Measurements from ENCODE around the gene CCDC191.

Gene CCDC191

GRCh38 chr3:114005481-114005880, 50.8 kb downstream of the CCDC191 start:
- Histone ChIP-seq H3F3A (ENCODE audit: insufficient read depth, low read length) (0 out of 2 replicates have a peak, but pooled peaks cover 5% of the 10 kb centered on the region), H3K9me2 (ENCODE audit: low read depth, low read length) (no peaks in the 10 kb centered on the region), H3K79me2 (ENCODE audit: insufficient read depth, low read length) (no peaks in the 10 kb centered on the region), H3K27ac (ENCODE audit: low read depth, low read length, poor library complexity, severe bottlenecking) (peak overlapping the region; percentile 96), H3K36me3 (ENCODE audit: insufficient read depth, low read length) (no peaks in the 10 kb centered on the region), H3K4me1 (ENCODE audit: insufficient read depth, low read length, severe bottlenecking) (peaks cover 66% of the 10 kb centered on the region), H3K9me3 (ENCODE audit: low read length) (no peaks in the 10 kb centered on the region), H2AFZ (ENCODE audit: low read length) (no peak overlapping the region), H3K9ac (ENCODE audit: low read length) (peak overlapping the region; percentile 46; the same call in 1 of the 2 replicates), H3K27me3 (ENCODE audit: insufficient read depth, low read length) (no peaks in the 10 kb centered on the region), H4K20me1 (ENCODE audit: insufficient read depth, low read length) (no peaks in the 10 kb centered on the region), H3K4me3 (ENCODE audit: low read depth, low read length, poor library complexity, severe bottlenecking) (peak overlapping the region; percentile 47), H3K4me2 (ENCODE audit: low read length) (peak overlapping the region; percentile 72)
- TF ChIP-seq EZH2 (IDR thresholded peaks at IDR 0.05; ENCODE audit: borderline replicate concordance, low read length) (no peak), CTCF (IDR thresholded peaks at IDR 0.05; ENCODE audit: low read length) (peak; percentile 54; the same call in 1 of the 2 replicates)

GRCh38 chr3:113985541-113985940, 70.8 kb downstream of the CCDC191 start:
- TF ChIP-seq EZH2 (IDR thresholded peaks at IDR 0.05; ENCODE audit: borderline replicate concordance, low read length) (no peak), CTCF (IDR thresholded peaks at IDR 0.05; ENCODE audit: low read length) (no peak)
- Histone ChIP-seq H3K9me2 (ENCODE audit: low read depth, low read length) (no peaks in the 10 kb centered on the region), H3F3A (ENCODE audit: insufficient read depth, low read length) (no peaks in the 10 kb centered on the region), H3K27ac (ENCODE audit: low read depth, low read length, poor library complexity, severe bottlenecking) (no peak overlapping the region), H3K4me2 (ENCODE audit: low read length) (peak overlapping the region; percentile 31; the same call in 1 of the 2 replicates), H3K4me3 (ENCODE audit: low read depth, low read length, poor library complexity, severe bottlenecking) (no peak overlapping the region), H4K20me1 (ENCODE audit: insufficient read depth, low read length) (no peaks in the 10 kb centered on the region), H3K9ac (ENCODE audit: low read length) (no peak overlapping the region), H3K27me3 (ENCODE audit: insufficient read depth, low read length) (no peaks in the 10 kb centered on the region), H3K36me3 (ENCODE audit: insufficient read depth, low read length) (no peaks in the 10 kb centered on the region), H3K4me1 (ENCODE audit: insufficient read depth, low read length, severe bottlenecking) (peaks cover 18% of the 10 kb centered on the region), H3K79me2 (ENCODE audit: insufficient read depth, low read length) (no peaks in the 10 kb centered on the region), H2AFZ (ENCODE audit: low read length) (no peak overlapping the region), H3K9me3 (ENCODE audit: low read length) (no peaks in the 10 kb centered on the region)

- no peaks in the 10 kb centered on the region for H3K27me3 ChIP-seq (ENCODE audit: insufficient read depth, low read length)
Measured at GRCh38 chr3:113983544-113983943, 72.8 kb downstream of the CCDC191 start.

More at GRCh38 chr3:113983544-113983943, 72.8 kb downstream of the CCDC191 start:
- H3K9me3 ChIP-seq (ENCODE audit: low read length): no peaks in the 10 kb centered on the region
- no peaks in the 10 kb centered on the region for H3F3A ChIP-seq (ENCODE audit: insufficient read depth, low read length)
- no peak overlapping the region for H2AFZ ChIP-seq (ENCODE audit: low read length)
- H3K79me2 ChIP-seq (ENCODE audit: insufficient read depth, low read length): no peaks in the 10 kb centered on the region
- H3K9me2 ChIP-seq (ENCODE audit: low read depth, low read length): no peaks in the 10 kb centered on the region
- no peak for TF ChIP-seq EZH2 (IDR thresholded peaks at IDR 0.05; ENCODE audit: borderline replicate concordance, low read length)
- TF ChIP-seq CTCF (IDR thresholded peaks at IDR 0.05; ENCODE audit: low read length): no peak
- no peak overlapping the region for H3K9ac ChIP-seq (ENCODE audit: low read length)
- no peak overlapping the region for H3K27ac ChIP-seq (ENCODE audit: low read depth, low read length, poor library complexity, severe bottlenecking)
- H3K4me3 ChIP-seq (ENCODE audit: low read depth, low read length, poor library complexity, severe bottlenecking): no peak overlapping the region
- H3K36me3 ChIP-seq (ENCODE audit: insufficient read depth, low read length): peaks cover 2% of the 10 kb centered on the region; the same call in 1 of the 2 replicates
- H3K4me1 ChIP-seq (ENCODE audit: insufficient read depth, low read length, severe bottlenecking): peaks cover 18% of the 10 kb centered on the region
- H3K4me2 ChIP-seq (ENCODE audit: low read length): no peak overlapping the region
- no peaks in the 10 kb centered on the region for H4K20me1 ChIP-seq (ENCODE audit: insufficient read depth, low read length)

Measured in OCI-LY1 (cell line).